Omental fat pad (tissue), 4 donors: Measurements from ENCODE around the gene KANSL2. TPM values are rescaled to one million over a fixed set of nuclear protein-coding genes. Genes with fewer than 3 reads are reported as not detected.

Experiments used
- ATAC-seq: fragments of 150-250 bp; one replicate; pipeline ENCODE4 v1.9.1; 2016; ENCODE audit warnings: mild to moderate bottlenecking, moderate library complexity; ENCODE audit not compliant: low FRiP score
- DNase-seq: peaks from one replicate; pipeline ENCODE4 v3.0.0-alpha.2; 2019; ENCODE audit warnings: low spot score
- total RNA-seq, 4 donors: library from RNA; depleted of rRNA; stranded (reverse); fragments of >200 nt; gene quantifications; one replicate each; pipeline ENCODE4 v1.1.0, GENCODE V29; 2016
- TF ChIP-seq, protein P1 (sequence below), 3 donors: fragments of 450-650 bp; IDR thresholded peaks; one replicate each; pipeline ENCODE4 v1.5.1; 2016 to 2017; ENCODE audit warnings: antibody characterized with exemption in 3 of 3, mild to moderate bottlenecking in 3 of 3, moderate library complexity in 2 of 3

The KANSL2 gene
- total RNA-seq, 4 donors from 2014 or later = 38.3 to 64.2 (median 49.7) TPM

DNA sequence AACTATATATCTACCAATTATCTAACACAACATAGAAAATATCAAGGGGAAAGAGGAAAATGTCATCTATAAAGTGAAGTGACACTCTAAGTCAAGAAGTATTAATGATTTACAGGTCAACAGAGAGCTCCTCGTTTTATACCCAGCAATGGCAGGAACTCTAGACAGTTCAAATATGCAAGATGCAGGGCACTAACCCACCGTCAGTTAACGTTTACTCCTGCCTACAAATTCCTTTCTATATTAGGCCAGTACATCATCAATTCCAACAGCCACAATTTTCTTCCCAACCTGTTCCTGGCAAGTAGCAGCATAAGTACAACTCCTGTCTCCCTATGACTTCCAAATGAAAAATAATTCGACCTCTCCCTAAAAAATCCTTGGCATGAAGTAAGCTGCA is 9.0 kb upstream of the KANSL2 start:
- no peak for DNase-seq
- TF ChIP-seq, protein P1, sequence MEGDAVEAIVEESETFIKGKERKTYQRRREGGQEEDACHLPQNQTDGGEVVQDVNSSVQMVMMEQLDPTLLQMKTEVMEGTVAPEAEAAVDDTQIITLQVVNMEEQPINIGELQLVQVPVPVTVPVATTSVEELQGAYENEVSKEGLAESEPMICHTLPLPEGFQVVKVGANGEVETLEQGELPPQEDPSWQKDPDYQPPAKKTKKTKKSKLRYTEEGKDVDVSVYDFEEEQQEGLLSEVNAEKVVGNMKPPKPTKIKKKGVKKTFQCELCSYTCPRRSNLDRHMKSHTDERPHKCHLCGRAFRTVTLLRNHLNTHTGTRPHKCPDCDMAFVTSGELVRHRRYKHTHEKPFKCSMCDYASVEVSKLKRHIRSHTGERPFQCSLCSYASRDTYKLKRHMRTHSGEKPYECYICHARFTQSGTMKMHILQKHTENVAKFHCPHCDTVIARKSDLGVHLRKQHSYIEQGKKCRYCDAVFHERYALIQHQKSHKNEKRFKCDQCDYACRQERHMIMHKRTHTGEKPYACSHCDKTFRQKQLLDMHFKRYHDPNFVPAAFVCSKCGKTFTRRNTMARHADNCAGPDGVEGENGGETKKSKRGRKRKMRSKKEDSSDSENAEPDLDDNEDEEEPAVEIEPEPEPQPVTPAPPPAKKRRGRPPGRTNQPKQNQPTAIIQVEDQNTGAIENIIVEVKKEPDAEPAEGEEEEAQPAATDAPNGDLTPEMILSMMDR (IDR thresholded peaks at IDR 0.05) = no peak
- no peak for ATAC-seq

- TF ChIP-seq, protein P1 (IDR thresholded peaks at IDR 0.05) = no peak
- ATAC-seq (no peak), DNase-seq (no peak)
Observed at GRCh38 chr12:48690436-48690835, 8.4 kb upstream of the KANSL2 start.

DNA sequence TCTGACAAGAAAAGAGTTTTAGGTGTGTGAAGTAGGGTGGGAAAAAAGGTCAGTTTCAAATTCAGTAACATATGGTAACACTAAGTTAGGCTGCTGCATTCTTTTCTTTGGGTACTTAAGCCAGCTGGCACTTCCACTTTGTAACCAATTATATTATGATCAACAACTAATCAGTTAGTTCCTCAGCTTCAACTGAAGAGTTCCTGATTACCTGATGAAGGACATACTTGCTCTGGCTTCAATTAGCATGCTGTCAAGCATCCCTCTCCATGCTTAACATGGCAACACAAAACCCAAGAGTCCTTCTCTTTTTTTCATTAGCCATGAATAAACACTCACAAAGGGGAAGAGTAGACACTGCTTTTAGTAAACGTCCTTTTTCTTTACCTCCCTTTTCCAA is 6.8 kb upstream of the KANSL2 start:
- ATAC-seq (no peak), DNase-seq (no peak)
- TF ChIP-seq, protein P1 (IDR thresholded peaks at IDR 0.05) = no peak

DNA sequence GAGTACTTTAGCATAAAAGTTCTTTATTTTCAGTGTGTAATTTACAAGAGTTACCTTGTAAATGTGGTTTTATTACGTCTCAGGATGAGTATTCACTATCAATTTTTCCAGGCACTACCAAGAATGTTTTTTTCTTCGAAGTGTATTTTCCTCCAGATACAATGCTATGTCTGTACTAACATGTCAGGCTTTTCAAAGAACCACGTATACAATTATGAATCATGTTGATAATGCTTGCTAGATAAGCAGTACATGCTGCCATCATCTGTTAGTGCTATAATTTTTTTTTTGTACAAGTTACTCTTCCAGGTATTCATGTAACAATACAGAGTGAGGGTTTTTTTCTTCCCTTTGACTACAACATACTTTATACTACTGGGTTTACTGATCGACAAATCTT is 5.6 kb upstream of the KANSL2 start:
- no peak for DNase-seq
- ATAC-seq = no peak
- TF ChIP-seq, protein P1 (IDR thresholded peaks at IDR 0.05) = no peak

GRCh38 chr12:48686615-48687334 is 4.7 kb upstream of the KANSL2 start:
- TF ChIP-seq, protein P1 (IDR thresholded peaks at IDR 0.05) = no peak
- ATAC-seq = no peak
- no peak for DNase-seq

DNA sequence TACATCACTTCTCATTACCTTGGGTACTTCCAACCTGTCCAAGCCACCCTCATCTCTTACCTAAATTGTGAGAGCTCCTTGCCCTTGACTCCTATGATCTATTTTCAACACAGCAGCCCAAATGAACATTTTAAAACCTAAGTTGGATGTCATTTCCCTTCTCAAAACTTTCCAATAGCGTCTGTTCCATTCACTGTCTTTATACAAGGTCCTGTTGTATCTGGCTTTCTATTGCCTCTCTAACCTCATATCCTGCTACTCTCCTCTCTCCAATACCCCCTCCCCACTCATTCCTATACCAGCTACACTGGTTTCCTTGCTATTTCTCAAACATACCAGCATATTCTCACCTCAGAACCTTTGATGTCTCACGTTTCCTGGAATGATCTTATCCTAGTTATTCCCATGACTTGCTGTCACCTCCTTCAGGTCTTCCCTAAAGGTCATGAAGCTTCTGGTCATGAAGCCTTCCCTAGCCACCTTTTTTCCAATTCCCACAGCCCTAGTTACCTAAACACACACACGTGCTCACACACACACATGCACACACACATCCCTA is 4.1 kb upstream of the KANSL2 start:
- DNase-seq (no peak), ATAC-seq (no peak)
- TF ChIP-seq, protein P1 (IDR thresholded peaks at IDR 0.05) = no peak

GRCh38 chr12:48683534-48683933 is 1.5 kb upstream of the KANSL2 start:
- TF ChIP-seq, protein P1 (IDR thresholded peaks at IDR 0.05) = no peak
- ATAC-seq (no peak), DNase-seq (no peak)
